Inflammatory macrophage treated with lipopolysaccharide for 1 hour (primary cell): ENCODE data around the gene CXXC5.

Experiments used
- DNase-seq, 2 donors: peaks; one replicate each; pipeline ENCODE4 v3.0.0-alpha.2; 2020 to 2022

Gene CXXC5

GRCh38 chr5:139695178-139695573 is 47.0 kb downstream of the CXXC5 start:
- no peak for DNase-seq

GRCh38 chr5:139696167-139696893 is 48.2 kb downstream of the CXXC5 start:
- no peak for DNase-seq

GRCh38 chr5:139696894-139697658 is 48.9 kb downstream of the CXXC5 start:
- peak; percentile 44 to 67 for DNase-seq

GRCh38 chr5:139698490-139699146 is 50.5 kb downstream of the CXXC5 start:
- peak in 1 of 2 donors; percentile 27 for DNase-seq

- DNase-seq = no peak
Measured at GRCh38 chr5:139699351-139699750, 51.2 kb downstream of the CXXC5 start.

- DNase-seq = no peak
Measured at GRCh38 chr5:139700711-139701055, 52.5 kb downstream of the CXXC5 start.

- DNase-seq = peak in 1 of 2 donors; percentile 25
Measured at GRCh38 chr5:139701056-139701741, 53.0 kb downstream of the CXXC5 start.

GRCh38 chr5:139702548-139702947 is 54.4 kb downstream of the CXXC5 start:
- no peak for DNase-seq

- DNase-seq = no peak
Measured at GRCh38 chr5:139704748-139705147, 56.6 kb downstream of the CXXC5 start.

GRCh38 chr5:139705191-139705590 is 57.0 kb downstream of the CXXC5 start:
- no peak for DNase-seq

- no peak for DNase-seq
Measured at GRCh38 chr5:139705655-139706587, 57.8 kb downstream of the CXXC5 start.

- no peak for DNase-seq
Measured at GRCh38 chr5:139707445-139708003, 59.4 kb downstream of the CXXC5 start.

- no peak for DNase-seq
Measured at GRCh38 chr5:139708434-139708861, 60.3 kb downstream of the CXXC5 start.

GRCh38 chr5:139708877-139709581 is 60.9 kb downstream of the CXXC5 start:
- peak; percentile 72 to 93 for DNase-seq

- DNase-seq = no peak
Measured at GRCh38 chr5:139709582-139710318, 61.6 kb downstream of the CXXC5 start.

GRCh38 chr5:139710319-139711066 is 62.3 kb downstream of the CXXC5 start:
- DNase-seq = peak in 1 of 2 donors; percentile 27

GRCh38 chr5:139711067-139711905 is 63.1 kb downstream of the CXXC5 start:
- no peak for DNase-seq

GRCh38 chr5:139711906-139712224 is 63.7 kb downstream of the CXXC5 start:
- peak in 1 of 2 donors; percentile 39 for DNase-seq

- DNase-seq = no peak
Measured at GRCh38 chr5:139712412-139712811, 64.3 kb downstream of the CXXC5 start.
